HG03175 (cell line): ENCODE results near the gene SCAMP5.
A peak's percentile ranks its signal among the peaks of the same experiment; 100 is the strongest.

Experiments used
- ATAC-seq: cut with Tn5 transposase; IDR thresholded peaks from one replicate; pipeline ENCODE4 v1.9.1; 2021; ENCODE audit warnings: mild to moderate bottlenecking, moderate library complexity; ENCODE audit not compliant: unreplicated experiment

Gene SCAMP5

GRCh38 chr15:74967670-74968069, 27.7 kb upstream of the SCAMP5 start:
- no peak for ATAC-seq

- ATAC-seq = no peak
Measured at GRCh38 chr15:74976159-74976558, 19.2 kb upstream of the SCAMP5 start.

- ATAC-seq = no peak
Measured at GRCh38 chr15:74977599-74977998, 17.8 kb upstream of the SCAMP5 start.

GRCh38 chr15:74978077-74978476, 17.3 kb upstream of the SCAMP5 start:
- ATAC-seq = no peak

GRCh38 chr15:74978503-74978902, 16.9 kb upstream of the SCAMP5 start:
- ATAC-seq = no peak

- ATAC-seq = no peak
Measured at GRCh38 chr15:74982183-74982582, 13.2 kb upstream of the SCAMP5 start.

- peak; percentile 55 for ATAC-seq
Measured at GRCh38 chr15:74983725-74984231, 11.6 kb upstream of the SCAMP5 start.

GRCh38 chr15:74988007-74988800, 7.2 kb upstream of the SCAMP5 start:
- ATAC-seq = no peak

- no peak for ATAC-seq
Measured at GRCh38 chr15:74989527-74989926, 5.8 kb upstream of the SCAMP5 start.

GRCh38 chr15:74992619-74993018, 2.7 kb upstream of the SCAMP5 start:
- no peak for ATAC-seq

GRCh38 chr15:74994236-74994635, 1.1 kb upstream of the SCAMP5 start:
- no peak for ATAC-seq

GRCh38 chr15:74994685-74995084, 678 bp upstream of the SCAMP5 start:
- no peak for ATAC-seq

GRCh38 chr15:74995779-74996765, 709 bp downstream of the SCAMP5 start:
- ATAC-seq = no peak

- ATAC-seq = no peak
Measured at GRCh38 chr15:74997141-74997540, 1.8 kb downstream of the SCAMP5 start.

- no peak for ATAC-seq
Measured at GRCh38 chr15:74997543-74997942, 2.2 kb downstream of the SCAMP5 start.

- ATAC-seq = no peak
Measured at GRCh38 chr15:75001310-75001709, 5.9 kb downstream of the SCAMP5 start.

GRCh38 chr15:75002398-75002797, 7.0 kb downstream of the SCAMP5 start:
- ATAC-seq = no peak

- ATAC-seq = no peak
Measured at GRCh38 chr15:75007216-75007615, 11.9 kb downstream of the SCAMP5 start.

GRCh38 chr15:75008221-75008625, 12.9 kb downstream of the SCAMP5 start:
- no peak for ATAC-seq

GRCh38 chr15:75008629-75009326, 13.4 kb downstream of the SCAMP5 start:
- peak; percentile 92 for ATAC-seq

GRCh38 chr15:75016431-75016830, 21.1 kb downstream of the SCAMP5 start:
- ATAC-seq = no peak
